ENCODE data around the gene GET4. TPM values are rescaled to one million over a fixed set of nuclear protein-coding genes. Genes with fewer than 3 reads are reported as not detected.
"Not testable (repeated sequence)": the region's sequence is repeated elsewhere in the genome, so short reads cannot be mapped to it uniquely, and the experiment has no call there.

GET4 gene
- total RNA-seq, 1 experiment from 2014 or later = 61.9 TPM

GRCh38 chr7:840001-840600 lies 36.3 kb upstream of the GET4 start:
- no peak for DNase-seq
- H3K36me3 ChIP-seq (replicated peaks; ENCODE audit: control insufficient read depth, insufficient read depth, low read length) = peaks cover 29% of the 10 kb centered on the region
- H3K27me3 ChIP-seq (ENCODE audit: control insufficient read depth, insufficient read depth, low read length) = no peaks in the 10 kb centered on the region
- no peak overlapping the region for H3K4me3 ChIP-seq (ENCODE audit: insufficient read depth, low read depth, low read length)

- Histone ChIP-seq H3K27me3 (ENCODE audit: control insufficient read depth, insufficient read depth, low read length) (no peaks in the 10 kb centered on the region), H3K4me3 (ENCODE audit: insufficient read depth, low read depth, low read length) (no peak overlapping the region), H3K36me3 (replicated peaks; ENCODE audit: control insufficient read depth, insufficient read depth, low read length) (peaks cover 28% of the 10 kb centered on the region)
- DNase-seq = no peak
Measured at GRCh38 chr7:841943-842342, 34.4 kb upstream of the GET4 start.

DNA sequence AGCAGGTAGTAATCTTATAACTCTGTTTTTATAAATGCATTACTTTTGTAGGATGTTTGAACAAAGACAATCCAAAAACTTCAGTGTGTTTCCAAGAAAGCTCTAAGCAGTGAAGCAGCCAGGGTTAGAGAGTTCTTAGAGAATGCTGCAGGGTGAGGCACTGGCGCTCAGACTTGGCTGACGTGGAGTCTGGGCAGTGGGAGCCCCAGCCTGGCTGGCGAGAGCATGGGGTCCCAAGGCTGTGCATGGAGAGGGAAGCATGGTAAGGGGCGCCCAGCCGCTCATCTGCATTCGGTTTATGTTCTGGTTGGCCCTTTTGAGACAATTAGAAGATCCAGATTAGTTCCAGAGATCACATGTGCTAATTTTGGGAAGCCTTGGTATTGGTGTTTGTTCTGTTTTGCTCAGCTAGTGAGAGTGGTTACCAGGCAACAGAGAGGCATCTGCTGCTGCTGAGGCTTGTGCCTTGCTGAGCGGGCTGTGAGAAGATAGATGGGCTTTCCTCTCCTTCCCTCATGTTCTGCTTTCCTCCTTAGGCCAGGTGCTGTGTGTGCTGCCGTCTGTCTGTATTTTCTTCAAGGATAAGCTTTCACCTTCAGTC lies 33.8 kb upstream of the GET4 start:
- Histone ChIP-seq H3K36me3 (replicated peaks; ENCODE audit: control insufficient read depth, insufficient read depth, low read length) (peaks cover 28% of the 10 kb centered on the region), H3K27me3 (ENCODE audit: control insufficient read depth, insufficient read depth, low read length) (no peaks in the 10 kb centered on the region), H3K4me3 (ENCODE audit: insufficient read depth, low read depth, low read length) (no peak overlapping the region)
- DNase-seq = no peak

DNA sequence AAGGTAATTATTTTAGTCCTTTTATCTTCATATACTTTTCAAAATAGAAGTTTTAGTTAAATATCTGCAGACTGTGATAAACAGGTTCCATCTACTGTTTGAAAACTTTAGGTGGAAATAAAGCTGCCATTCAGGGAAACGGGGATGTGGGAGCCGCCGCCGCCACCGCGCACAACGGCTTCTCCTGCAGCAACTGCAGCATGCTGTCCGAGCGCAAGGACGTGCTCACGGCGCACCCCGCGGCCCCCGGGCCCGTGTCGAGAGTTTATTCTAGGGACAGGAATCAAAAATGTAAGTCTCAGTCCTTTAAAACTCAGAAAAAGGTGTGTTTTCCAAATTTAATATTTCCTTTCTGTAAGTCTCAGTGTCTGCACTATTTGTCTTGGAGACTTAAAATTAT lies 33.1 kb upstream of the GET4 start:
- Histone ChIP-seq H3K36me3 (replicated peaks; ENCODE audit: control insufficient read depth, insufficient read depth, low read length) (peaks cover 28% of the 10 kb centered on the region), H3K27me3 (ENCODE audit: control insufficient read depth, insufficient read depth, low read length) (no peaks in the 10 kb centered on the region), H3K4me3 (ENCODE audit: insufficient read depth, low read depth, low read length) (no peak overlapping the region)
- DNase-seq = no peak

DNA sequence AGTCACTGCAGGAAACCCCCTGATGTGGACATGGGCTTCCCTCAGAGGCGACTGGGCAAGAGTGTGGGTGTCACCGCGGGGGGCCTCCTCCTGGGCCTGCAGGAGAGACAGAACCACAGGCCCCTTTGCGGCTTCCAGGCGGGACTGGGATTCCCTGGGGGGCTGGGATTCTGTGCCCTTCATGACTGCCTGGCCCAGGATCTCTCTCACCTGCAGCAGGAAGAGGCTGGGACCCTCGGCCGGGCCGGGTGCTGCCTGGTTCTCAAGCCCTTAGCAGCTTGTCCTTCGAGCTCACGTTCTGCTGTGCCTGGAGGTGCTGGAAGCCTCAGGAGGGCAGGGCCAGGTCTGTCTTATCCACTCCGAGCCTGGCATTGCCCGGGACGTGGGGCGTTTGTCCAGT lies 32.3 kb upstream of the GET4 start:
- no peak for DNase-seq
- Histone ChIP-seq H3K4me3 (ENCODE audit: insufficient read depth, low read depth, low read length) (no peak overlapping the region), H3K27me3 (ENCODE audit: control insufficient read depth, insufficient read depth, low read length) (no peaks in the 10 kb centered on the region), H3K36me3 (replicated peaks; ENCODE audit: control insufficient read depth, insufficient read depth, low read length) (peaks cover 23% of the 10 kb centered on the region)

GRCh38 chr7:844514-844913 lies 31.8 kb upstream of the GET4 start:
- Histone ChIP-seq H3K27me3 (ENCODE audit: control insufficient read depth, insufficient read depth, low read length) (no peaks in the 10 kb centered on the region), H3K36me3 (replicated peaks; ENCODE audit: control insufficient read depth, insufficient read depth, low read length) (peaks cover 24% of the 10 kb centered on the region), H3K4me3 (ENCODE audit: insufficient read depth, low read depth, low read length) (no peak overlapping the region)
- DNase-seq = no peak

DNA sequence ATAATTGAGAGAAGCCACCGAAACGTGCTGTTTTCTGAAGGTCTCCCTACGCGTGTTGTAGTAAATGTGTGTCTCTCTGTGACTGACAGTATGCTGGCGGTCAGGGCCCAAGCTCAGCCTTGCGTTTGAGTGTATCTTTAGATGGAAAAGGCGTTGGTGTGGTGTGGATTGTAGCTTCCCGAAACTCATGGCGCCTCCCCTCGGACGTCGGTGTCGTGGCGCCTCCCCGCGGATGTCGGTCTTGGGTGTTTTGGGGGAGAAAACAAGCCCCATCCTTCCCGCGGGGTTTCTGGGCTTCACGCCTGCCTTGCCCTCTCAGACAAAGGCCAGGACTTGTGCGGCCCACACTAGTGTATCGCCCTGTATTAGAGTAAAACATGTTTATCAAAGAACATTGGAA lies 31.3 kb upstream of the GET4 start:
- H3K4me3 ChIP-seq (ENCODE audit: insufficient read depth, low read depth, low read length) = no peak overlapping the region
- H3K27me3 ChIP-seq (ENCODE audit: control insufficient read depth, insufficient read depth, low read length) = no peaks in the 10 kb centered on the region
- no peak for DNase-seq
- H3K36me3 ChIP-seq (replicated peaks; ENCODE audit: control insufficient read depth, insufficient read depth, low read length) = peaks cover 25% of the 10 kb centered on the region

DNA sequence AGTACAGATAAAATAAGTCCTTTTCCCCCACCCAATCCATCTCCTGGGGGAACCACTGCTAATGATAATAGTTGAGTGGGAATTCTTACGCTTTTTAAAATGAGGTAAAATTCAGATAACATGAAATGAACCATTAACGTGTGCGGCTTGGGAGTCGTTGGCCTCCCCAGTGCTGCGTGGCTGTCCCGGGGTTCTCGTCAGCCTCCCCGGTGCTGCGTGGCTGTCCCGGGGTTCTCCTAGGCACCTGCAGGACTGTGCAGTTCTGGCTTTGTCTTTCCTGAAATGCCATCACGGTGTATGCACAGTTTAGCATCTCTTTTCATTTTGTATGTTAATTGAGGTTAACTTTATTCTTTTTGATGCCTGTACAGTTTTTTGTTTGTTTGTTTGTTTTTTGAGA lies 30.6 kb upstream of the GET4 start:
- H3K27me3 ChIP-seq (ENCODE audit: control insufficient read depth, insufficient read depth, low read length) = no peaks in the 10 kb centered on the region
- DNase-seq = no peak
- peaks cover 22% of the 10 kb centered on the region for H3K36me3 ChIP-seq (replicated peaks; ENCODE audit: control insufficient read depth, insufficient read depth, low read length)
- no peak overlapping the region for H3K4me3 ChIP-seq (ENCODE audit: insufficient read depth, low read depth, low read length)

GRCh38 chr7:846958-847650 lies 29.2 kb upstream of the GET4 start:
- DNase-seq; H3K4me3 ChIP-seq (ENCODE audit: insufficient read depth, low read depth, low read length); H3K27me3 ChIP-seq (ENCODE audit: control insufficient read depth, insufficient read depth, low read length): not testable (repeated sequence)
- peaks cover 27% of the 10 kb centered on the region for H3K36me3 ChIP-seq (replicated peaks; ENCODE audit: control insufficient read depth, insufficient read depth, low read length)

GRCh38 chr7:847728-848127 lies 28.6 kb upstream of the GET4 start:
- peaks cover 28% of the 10 kb centered on the region for H3K36me3 ChIP-seq (replicated peaks; ENCODE audit: control insufficient read depth, insufficient read depth, low read length)
- H3K27me3 ChIP-seq (ENCODE audit: control insufficient read depth, insufficient read depth, low read length); DNase-seq; H3K4me3 ChIP-seq (ENCODE audit: insufficient read depth, low read depth, low read length): not testable (repeated sequence)

DNA sequence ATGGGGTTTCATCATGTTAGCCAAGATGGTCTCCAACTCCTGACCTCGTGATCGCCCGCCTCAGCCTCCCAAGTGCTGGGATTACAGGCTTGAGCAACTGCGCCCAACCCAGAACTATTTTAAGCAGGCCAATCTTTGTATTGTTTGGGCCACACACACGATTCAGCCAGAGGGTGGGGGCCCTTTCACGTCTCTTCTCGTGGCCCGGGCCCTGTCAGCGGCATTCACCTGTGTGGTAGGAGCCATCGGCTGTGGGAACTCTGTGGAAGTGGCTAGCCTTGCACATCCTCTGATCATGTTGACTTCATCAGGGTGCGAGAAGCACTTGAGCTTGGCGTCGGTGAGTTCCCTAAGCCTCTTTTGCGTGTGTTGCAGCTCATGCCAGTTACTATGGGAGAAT lies 27.2 kb upstream of the GET4 start:
- DNase-seq = no peak
- H3K27me3 ChIP-seq (ENCODE audit: control insufficient read depth, insufficient read depth, low read length) = no peaks in the 10 kb centered on the region
- H3K36me3 ChIP-seq (replicated peaks; ENCODE audit: control insufficient read depth, insufficient read depth, low read length) = peaks cover 33% of the 10 kb centered on the region

DNA sequence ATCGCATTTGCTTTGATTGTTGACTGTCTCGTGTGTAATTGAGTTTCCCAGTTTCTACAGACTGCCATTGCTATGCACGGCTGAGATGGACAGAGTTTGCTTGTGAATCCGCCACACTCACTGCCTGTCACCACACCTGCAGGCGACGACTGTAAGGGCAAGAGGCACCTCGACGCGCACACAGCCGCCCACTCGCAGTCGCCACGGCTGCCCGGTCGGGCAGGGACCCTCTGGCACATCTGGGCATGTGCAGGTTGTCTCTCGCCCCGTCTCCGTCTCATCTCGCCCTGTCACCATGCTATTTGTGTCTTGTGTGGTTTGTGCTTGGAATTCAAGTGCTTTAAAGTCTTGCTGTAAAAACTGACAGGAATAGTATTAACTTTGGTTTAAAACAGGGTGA lies 26.6 kb upstream of the GET4 start:
- Histone ChIP-seq H3K4me3 (ENCODE audit: insufficient read depth, low read depth, low read length) (no peak overlapping the region), H3K27me3 (ENCODE audit: control insufficient read depth, insufficient read depth, low read length) (no peaks in the 10 kb centered on the region), H3K36me3 (replicated peaks; ENCODE audit: control insufficient read depth, insufficient read depth, low read length) (peaks cover 34% of the 10 kb centered on the region)
- no peak for DNase-seq

More for the DNA sequence above, 27.2 kb upstream of the GET4 start:
- H3K4me3 ChIP-seq (ENCODE audit: insufficient read depth, low read depth, low read length) = no peak overlapping the region

DNA sequence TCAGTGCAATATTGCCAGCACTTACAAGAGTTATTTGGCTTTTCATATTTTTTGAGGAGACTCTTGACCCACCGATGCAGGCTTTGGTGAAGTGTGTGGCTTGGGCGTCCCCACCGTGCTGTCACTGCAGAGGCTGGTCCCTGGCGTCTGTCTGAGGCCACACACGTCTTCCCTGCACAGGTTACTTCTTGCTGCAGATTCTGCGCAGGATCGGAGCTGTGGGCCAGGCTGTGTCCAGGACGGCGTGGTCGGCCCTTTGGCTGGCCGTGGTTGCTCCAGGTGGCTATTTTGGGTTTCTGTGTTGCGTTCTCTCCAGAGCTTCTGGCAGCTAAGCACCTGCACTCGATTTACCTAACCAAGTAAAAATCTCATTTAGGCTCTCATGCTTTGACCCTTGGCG lies 25.1 kb upstream of the GET4 start:
- no peak for DNase-seq

GRCh38 chr7:853366-854117 lies 22.8 kb upstream of the GET4 start:
- Histone ChIP-seq H3K27me3 (ENCODE audit: control insufficient read depth, insufficient read depth, low read length) (no peaks in the 10 kb centered on the region), H3K36me3 (replicated peaks; ENCODE audit: control insufficient read depth, insufficient read depth, low read length) (peaks cover 46% of the 10 kb centered on the region), H3K4me3 (ENCODE audit: insufficient read depth, low read depth, low read length) (no peak overlapping the region)
- no peak for DNase-seq

More for the DNA sequence above, 25.1 kb upstream of the GET4 start:
- peaks cover 36% of the 10 kb centered on the region for H3K36me3 ChIP-seq (replicated peaks; ENCODE audit: control insufficient read depth, insufficient read depth, low read length)
- H3K4me3 ChIP-seq (ENCODE audit: insufficient read depth, low read depth, low read length) = no peak overlapping the region
- H3K27me3 ChIP-seq (ENCODE audit: control insufficient read depth, insufficient read depth, low read length) = no peaks in the 10 kb centered on the region
